SU-DHL-6 (cell line): ENCODE results near the gene ARHGEF16.

ENCODE experiments used
- H2AFZ ChIP-seq: fragments of 200-600 bp; sonication (generic); 2 replicates; pipeline ENCODE4 v1.6.1; 2014; ENCODE audit warnings: low read depth, mild to moderate bottlenecking, moderate library complexity, mixed read lengths, antibody characterized with exemption, low read length; ENCODE audit not compliant: severe bottlenecking
- H3F3A ChIP-seq: fragments of 200-600 bp; shearing (Covaris generic); 2 replicates; pipeline ENCODE4 v1.6.0; 2016; ENCODE audit warnings: antibody characterized with exemption, mild to moderate bottlenecking; ENCODE audit not compliant: insufficient read depth
- H3K27ac ChIP-seq: fragments of 200-600 bp; sonication (generic); 2 replicates; pipeline ENCODE4 v1.5.1; 2016; ENCODE audit warnings: low read depth, mild to moderate bottlenecking, low read length, moderate library complexity, mixed read lengths
- H3K27me3 ChIP-seq: fragments of 200-600 bp; sonication (generic), shearing (Covaris generic); 2 replicates; pipeline ENCODE4 v1.6.0; 2014; ENCODE audit warnings: mild to moderate bottlenecking, low read length
- H3K36me3 ChIP-seq: fragments of 200-600 bp; sonication (generic); 2 replicates; pipeline ENCODE4 v1.6.1; 2014; ENCODE audit warnings: mild to moderate bottlenecking, low read length, mixed read lengths
- H3K4me2 ChIP-seq: fragments of 300-600, 200-600 bp; shearing (Covaris generic), sonication (generic); 2 replicates; pipeline ENCODE4 v1.6.0; 2014; ENCODE audit warnings: low read length, low read depth, mild to moderate bottlenecking; ENCODE audit not compliant: poor library complexity, severe bottlenecking
- H3K4me3 ChIP-seq: fragments of 200-600 bp; sonication (generic); 2 replicates; pipeline ENCODE4 v1.5.1; 2014; ENCODE audit warnings: antibody characterized with exemption, low read length, mild to moderate bottlenecking, mixed read lengths; ENCODE audit not compliant: insufficient read depth, poor library complexity, severe bottlenecking
- H3K79me2 ChIP-seq: fragments of 200-600 bp; sonication (generic); 2 replicates; pipeline ENCODE4 v1.6.1; 2014; ENCODE audit warnings: mild to moderate bottlenecking, low read length, moderate library complexity; ENCODE audit not compliant: insufficient read depth
- H3K9ac ChIP-seq: fragments of 200-600 bp; sonication (generic); 2 replicates; pipeline ENCODE4 v1.7.0; 2014; ENCODE audit warnings: mild to moderate bottlenecking, low read length
- H3K9me2 ChIP-seq: fragments of 200-600 bp; sonication (generic); replicated peaks from 2 replicates; pipeline ENCODE4 v1.6.1; 2014; ENCODE audit warnings: low read length; ENCODE audit not compliant: insufficient read depth
- H3K9me3 ChIP-seq: fragments of 200-600 bp; sonication (generic); 2 replicates; pipeline ENCODE4 v1.6.1; 2014; ENCODE audit warnings: low read length, mixed read lengths; ENCODE audit not compliant: insufficient read depth
- H4K20me1 ChIP-seq: fragments of 200-600 bp; sonication (generic); 2 replicates; pipeline ENCODE4 v1.6.1; 2014; ENCODE audit warnings: low read depth, mild to moderate bottlenecking, antibody characterized with exemption, low read length, moderate library complexity, mixed read lengths
- EZH2phosphoT487 ChIP-seq: fragments of 200-600 bp; sonication (generic), shearing (Covaris generic); conservative IDR thresholded peaks from 2 replicates; pipeline ENCODE4 v1.6.1; 2018; ENCODE audit warnings: mild to moderate bottlenecking, antibody characterized with exemption, low read length, moderate library complexity, mixed read lengths
- TF ChIP-seq, protein P1 (sequence below): fragments of 200-600 bp; sonication (generic); IDR thresholded peaks from one replicate; pipeline ENCODE4 v1.5.1; 2017; ENCODE audit warnings: antibody characterized with exemption, mild to moderate bottlenecking, low read length, moderate library complexity; ENCODE audit not compliant: insufficient read depth, poor library complexity, severe bottlenecking

Gene ARHGEF16

DNA sequence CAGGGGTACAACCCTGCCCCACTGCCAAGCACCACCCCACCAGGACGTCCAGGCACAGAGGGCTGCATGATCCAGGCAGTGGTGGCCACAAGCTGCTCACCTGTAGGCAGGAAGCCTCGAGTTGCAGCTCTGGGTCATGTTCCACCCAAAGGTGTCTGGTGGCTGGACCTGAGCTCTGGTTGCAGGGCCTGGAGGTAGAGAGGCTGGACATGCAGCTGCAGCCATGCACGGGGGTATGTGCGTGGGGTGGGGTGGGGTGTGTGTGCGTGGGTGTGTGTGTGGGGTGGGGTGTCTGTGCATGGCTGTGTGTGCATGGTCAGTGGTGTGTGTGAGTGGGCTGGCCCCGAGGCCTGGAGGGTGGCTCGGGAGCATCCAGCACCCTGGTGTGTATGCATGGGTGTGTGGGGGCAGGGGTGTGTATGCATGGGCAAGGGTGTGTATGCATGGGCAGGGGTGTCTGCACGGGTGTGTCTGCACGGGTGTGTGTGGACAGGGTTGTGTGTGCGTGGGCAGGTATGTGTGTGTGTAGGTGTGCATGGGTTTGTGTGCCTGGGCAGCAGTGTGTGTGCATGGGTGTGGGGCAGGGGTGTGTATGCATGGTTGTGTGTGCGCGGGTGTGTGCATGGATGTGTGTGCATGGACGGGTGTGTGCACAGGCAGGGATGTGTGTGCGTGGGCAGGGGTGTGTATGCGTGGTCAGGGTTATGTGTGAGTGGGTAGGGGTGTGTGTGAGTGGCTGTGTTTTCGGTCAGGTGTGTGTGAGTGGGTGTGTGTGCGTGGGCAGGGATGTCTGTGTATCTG, 15.6 kb downstream of the ARHGEF16 start:
- Histone ChIP-seq H3K9me2 (no peaks in the 10 kb centered on the region), H4K20me1 (no peaks in the 10 kb centered on the region), H3K36me3 (no peaks in the 10 kb centered on the region), H3K27ac (no peak overlapping the region), H2AFZ (no peak overlapping the region), H3K4me3 (no peak overlapping the region), H3K9ac (no peak overlapping the region), H3K9me3 (no peaks in the 10 kb centered on the region), H3K79me2 (no peaks in the 10 kb centered on the region), H3K27me3 (no peaks in the 10 kb centered on the region), H3F3A (no peaks in the 10 kb centered on the region), H3K4me2 (no peak overlapping the region)
- TF ChIP-seq EZH2phosphoT487: no peak
- TF ChIP-seq, protein P1, sequence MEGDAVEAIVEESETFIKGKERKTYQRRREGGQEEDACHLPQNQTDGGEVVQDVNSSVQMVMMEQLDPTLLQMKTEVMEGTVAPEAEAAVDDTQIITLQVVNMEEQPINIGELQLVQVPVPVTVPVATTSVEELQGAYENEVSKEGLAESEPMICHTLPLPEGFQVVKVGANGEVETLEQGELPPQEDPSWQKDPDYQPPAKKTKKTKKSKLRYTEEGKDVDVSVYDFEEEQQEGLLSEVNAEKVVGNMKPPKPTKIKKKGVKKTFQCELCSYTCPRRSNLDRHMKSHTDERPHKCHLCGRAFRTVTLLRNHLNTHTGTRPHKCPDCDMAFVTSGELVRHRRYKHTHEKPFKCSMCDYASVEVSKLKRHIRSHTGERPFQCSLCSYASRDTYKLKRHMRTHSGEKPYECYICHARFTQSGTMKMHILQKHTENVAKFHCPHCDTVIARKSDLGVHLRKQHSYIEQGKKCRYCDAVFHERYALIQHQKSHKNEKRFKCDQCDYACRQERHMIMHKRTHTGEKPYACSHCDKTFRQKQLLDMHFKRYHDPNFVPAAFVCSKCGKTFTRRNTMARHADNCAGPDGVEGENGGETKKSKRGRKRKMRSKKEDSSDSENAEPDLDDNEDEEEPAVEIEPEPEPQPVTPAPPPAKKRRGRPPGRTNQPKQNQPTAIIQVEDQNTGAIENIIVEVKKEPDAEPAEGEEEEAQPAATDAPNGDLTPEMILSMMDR: no peak

DNA sequence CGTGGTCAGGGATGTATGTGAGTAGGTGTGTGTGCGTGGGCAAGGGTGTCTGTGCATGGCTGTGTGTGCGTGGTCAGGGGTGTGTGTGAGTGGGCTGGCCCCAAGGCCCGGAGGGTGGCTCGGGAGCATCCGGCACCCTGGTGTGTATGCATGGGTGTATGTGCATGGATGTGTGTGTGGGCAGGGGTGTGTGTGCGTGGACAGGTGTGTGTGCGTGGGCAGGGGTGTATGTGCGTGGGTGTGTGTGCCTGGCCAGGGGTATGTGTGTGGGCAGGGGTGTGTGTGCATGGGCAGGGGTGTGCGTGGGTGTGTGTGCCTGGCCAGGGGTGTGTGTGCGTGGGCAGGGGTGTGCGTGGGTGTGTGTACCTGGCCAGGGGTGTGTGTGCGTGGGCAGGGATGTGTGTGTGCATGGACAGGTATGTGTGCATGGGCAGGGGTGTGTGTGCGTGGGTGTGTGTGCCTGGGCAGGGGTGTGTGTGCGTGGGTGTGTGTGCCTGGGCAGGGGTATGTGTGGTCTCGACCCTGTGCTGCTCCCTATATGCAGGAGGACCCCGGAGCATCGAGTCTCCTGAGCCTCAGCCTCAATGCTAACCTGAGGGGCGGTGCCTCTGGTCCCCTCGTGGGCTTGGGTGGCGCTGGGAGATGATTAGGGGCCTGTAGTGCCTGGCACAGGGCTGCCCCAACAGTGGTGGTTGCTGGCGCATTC, 16.3 kb downstream of the ARHGEF16 start:
- Histone ChIP-seq H3K9ac (no peak overlapping the region), H3K27ac (no peak overlapping the region), H3K4me3 (no peak overlapping the region), H3K79me2 (no peaks in the 10 kb centered on the region), H3K4me2 (no peak overlapping the region), H3K27me3 (no peaks in the 10 kb centered on the region), H4K20me1 (no peaks in the 10 kb centered on the region), H3F3A (no peaks in the 10 kb centered on the region), H3K9me2 (no peaks in the 10 kb centered on the region), H3K9me3 (no peaks in the 10 kb centered on the region), H3K36me3 (no peaks in the 10 kb centered on the region), H2AFZ (no peak overlapping the region)
- no peak for TF ChIP-seq EZH2phosphoT487
- TF ChIP-seq, protein P1: no peak

DNA sequence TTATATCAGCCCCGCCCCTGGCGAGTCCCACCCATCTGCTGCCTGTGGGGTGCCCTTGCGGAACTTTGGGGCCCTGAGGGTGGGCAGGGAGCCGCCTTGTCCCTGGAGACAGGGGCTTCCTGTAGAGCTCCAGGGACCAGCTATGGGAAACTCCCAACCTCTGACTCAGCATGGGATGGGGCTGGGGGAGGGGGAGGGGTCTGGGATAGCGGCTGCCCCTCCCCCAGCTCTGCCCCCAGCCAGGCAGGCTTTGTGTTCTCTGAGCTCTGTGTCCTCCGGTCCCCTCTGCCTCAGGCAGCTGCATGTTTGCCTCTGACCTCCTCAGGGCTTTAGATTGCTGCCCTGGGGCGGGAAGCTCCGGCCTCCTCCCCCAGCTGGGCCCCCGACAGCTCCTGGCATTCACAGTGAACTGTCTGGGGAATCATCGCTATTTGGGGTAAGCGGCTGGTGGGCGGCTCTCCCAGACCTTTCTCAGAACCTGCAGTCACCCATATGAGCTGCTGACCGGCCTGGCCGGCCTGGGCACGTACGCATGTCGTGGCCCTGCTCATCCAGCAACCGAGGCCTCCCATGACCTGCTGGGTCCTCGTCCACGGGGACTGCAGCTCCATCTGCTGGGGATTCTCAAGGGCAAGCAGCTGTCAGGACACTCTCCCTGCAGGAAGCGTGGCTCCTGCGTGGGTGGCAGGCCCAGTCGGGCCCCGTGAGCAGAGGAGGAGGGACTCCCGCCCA, 17.1 kb downstream of the ARHGEF16 start:
- TF ChIP-seq EZH2phosphoT487: no peak
- TF ChIP-seq, protein P1: no peak
- H3K9me2 ChIP-seq: no peaks in the 10 kb centered on the region
- H3K4me3 ChIP-seq: no peak overlapping the region
- H4K20me1 ChIP-seq: no peaks in the 10 kb centered on the region
- no peak overlapping the region for H3K27ac ChIP-seq
- no peaks in the 10 kb centered on the region for H3K9me3 ChIP-seq
- no peak overlapping the region for H3K9ac ChIP-seq
- H2AFZ ChIP-seq: no peak overlapping the region
- no peaks in the 10 kb centered on the region for H3K27me3 ChIP-seq
- H3K36me3 ChIP-seq: no peaks in the 10 kb centered on the region
- no peak overlapping the region for H3K4me2 ChIP-seq
- H3K79me2 ChIP-seq: no peaks in the 10 kb centered on the region
- no peaks in the 10 kb centered on the region for H3F3A ChIP-seq
